Measurements from ENCODE around the gene TBXA2R. TPM values are rescaled to one million over a fixed set of nuclear protein-coding genes. Genes with fewer than 3 reads are reported as not detected.
"Not testable (repeated sequence)": the region's sequence is repeated elsewhere in the genome, so short reads cannot be mapped to it uniquely, and the experiment has no call there.

Gene TBXA2R
- total RNA-seq, 2 experiments from 2014 or later: 0.31 to 0.36 TPM

DNA sequence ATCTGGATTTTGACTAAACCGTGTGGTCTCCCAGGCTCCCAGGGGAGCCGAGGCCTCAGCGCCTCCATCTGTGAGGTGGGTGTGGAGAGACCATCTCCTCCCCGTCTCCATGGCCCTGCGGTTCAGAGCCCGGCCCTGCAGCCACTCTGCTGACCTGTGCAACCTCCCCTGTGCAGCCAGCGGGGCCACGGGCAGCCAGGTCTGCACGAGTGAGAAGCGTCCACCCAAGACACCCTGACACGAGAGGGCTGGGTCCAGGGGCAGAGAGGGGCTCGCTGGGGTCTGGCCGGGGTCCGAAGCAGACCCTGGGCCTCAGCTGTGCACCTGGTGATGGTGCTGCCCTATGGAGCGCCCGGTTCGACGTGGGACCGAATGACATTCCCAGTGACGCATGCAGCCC, 30.3 kb upstream of the TBXA2R start:
- Mint-ChIP-seq H3K27ac (no peak overlapping the region), H3K4me3 (no peak overlapping the region), H3K9me3 (no peaks in the 10 kb centered on the region), H3K27me3 (no peaks in the 10 kb centered on the region), H3K4me1 (ENCODE audit: low read depth) (no peaks in the 10 kb centered on the region), H3K36me3 (peaks cover 6% of the 10 kb centered on the region)
- intact Hi-C loops (cut with micrococcal nuclease): no loop called here
- DNase-seq: no peak
- CTCF ChIA-PET: no interaction called here
- POLR2A ChIA-PET: no interaction called here

DNA sequence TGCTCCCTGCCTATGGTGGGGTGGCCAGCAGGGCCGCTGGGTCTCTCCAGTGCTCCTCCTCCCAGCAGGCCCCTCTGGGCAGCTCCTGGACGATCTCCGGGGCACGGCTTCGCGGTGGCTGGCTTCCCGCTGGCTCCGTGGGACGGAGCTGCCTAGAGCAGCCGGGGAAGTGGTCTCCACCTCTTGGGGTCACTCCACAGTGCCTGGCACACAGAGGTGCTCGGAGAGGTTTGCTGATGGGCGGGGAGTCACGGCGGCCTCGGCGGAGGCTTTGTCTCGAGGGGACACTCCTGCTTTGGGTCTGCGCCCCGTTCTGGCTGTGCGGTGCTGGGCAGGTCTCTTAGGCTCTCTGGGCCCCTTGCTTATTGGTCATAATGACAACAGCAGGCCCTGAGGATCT, 29.8 kb upstream of the TBXA2R start:
- DNase-seq: no peak
- Mint-ChIP-seq H3K9me3 (no peaks in the 10 kb centered on the region), H3K4me3 (no peak overlapping the region), H3K27me3 (no peaks in the 10 kb centered on the region), H3K27ac (no peak overlapping the region), H3K4me1 (ENCODE audit: low read depth) (no peaks in the 10 kb centered on the region), H3K36me3 (peaks cover 6% of the 10 kb centered on the region)
- intact Hi-C loops (cut with micrococcal nuclease): no loop called here
- POLR2A ChIA-PET: no interaction called here
- CTCF ChIA-PET: no interaction called here

DNA sequence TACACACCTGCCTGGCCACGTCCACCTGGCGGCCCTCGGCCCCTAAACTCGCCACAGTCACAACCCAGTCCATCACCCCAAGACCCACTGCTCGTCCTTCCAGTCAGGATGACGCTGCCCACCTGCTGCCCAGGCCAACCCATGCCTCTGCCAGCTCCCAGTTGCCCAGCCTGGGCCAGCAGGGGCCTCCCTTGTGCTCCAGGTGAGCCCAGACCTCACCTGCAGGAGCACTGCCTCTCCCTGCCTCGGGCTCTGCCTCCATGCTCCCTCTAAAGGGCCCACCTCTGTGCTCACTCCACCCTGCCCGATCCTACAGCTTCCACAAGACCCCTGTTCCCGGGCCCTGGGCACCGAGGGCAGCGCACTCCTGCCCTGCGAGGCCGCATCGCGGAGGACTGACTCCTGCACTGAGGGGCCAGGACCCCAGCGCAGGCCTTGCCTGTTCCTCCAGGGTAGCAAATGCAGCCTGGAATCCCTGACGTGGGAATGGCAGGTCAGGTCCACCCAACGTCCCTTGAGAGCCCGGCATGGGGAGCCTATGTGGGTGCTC, 27.9 kb upstream of the TBXA2R start:
- intact Hi-C loops (cut with micrococcal nuclease): no loop called here
- Mint-ChIP-seq H3K27me3 (no peaks in the 10 kb centered on the region), H3K4me3 (no peak overlapping the region), H3K36me3 (peaks cover 3% of the 10 kb centered on the region), H3K4me1 (ENCODE audit: low read depth) (no peaks in the 10 kb centered on the region), H3K27ac (no peak overlapping the region), H3K9me3 (no peaks in the 10 kb centered on the region)
- DNase-seq: no peak
- CTCF ChIA-PET: no interaction called here
- POLR2A ChIA-PET: no interaction called here

DNA sequence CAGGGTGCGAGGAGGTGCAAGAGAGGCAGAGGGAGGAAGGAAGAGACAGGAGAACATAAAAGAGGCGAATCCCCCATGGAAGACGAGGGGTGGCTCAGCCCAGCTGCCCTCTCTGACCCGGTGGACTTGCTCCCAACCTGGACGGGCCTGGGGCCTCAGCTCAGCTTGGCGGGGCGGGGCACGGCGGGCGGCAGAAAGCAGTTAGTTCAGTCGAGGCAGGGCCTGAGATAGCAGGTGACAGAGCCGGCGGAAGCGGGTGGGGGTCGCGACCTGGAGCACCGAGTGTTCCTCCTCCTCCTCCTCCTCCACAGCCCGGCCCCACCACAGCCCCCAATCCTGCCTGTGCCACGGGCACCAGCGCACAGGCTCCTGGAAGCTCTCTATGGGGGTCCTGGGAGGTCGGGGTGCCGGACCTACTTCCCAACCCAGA, 26.9 kb upstream of the TBXA2R start:
- Mint-ChIP-seq H3K27ac (no peak overlapping the region), H3K4me3 (no peak overlapping the region), H3K27me3 (no peaks in the 10 kb centered on the region), H3K4me1 (ENCODE audit: low read depth) (no peaks in the 10 kb centered on the region), H3K9me3 (no peaks in the 10 kb centered on the region), H3K36me3 (peaks cover 2% of the 10 kb centered on the region)
- ChIA-PET POLR2A (no interaction called here), CTCF (no interaction called here)
- intact Hi-C loops (cut with micrococcal nuclease): no loop called here
- no peak for DNase-seq

DNA sequence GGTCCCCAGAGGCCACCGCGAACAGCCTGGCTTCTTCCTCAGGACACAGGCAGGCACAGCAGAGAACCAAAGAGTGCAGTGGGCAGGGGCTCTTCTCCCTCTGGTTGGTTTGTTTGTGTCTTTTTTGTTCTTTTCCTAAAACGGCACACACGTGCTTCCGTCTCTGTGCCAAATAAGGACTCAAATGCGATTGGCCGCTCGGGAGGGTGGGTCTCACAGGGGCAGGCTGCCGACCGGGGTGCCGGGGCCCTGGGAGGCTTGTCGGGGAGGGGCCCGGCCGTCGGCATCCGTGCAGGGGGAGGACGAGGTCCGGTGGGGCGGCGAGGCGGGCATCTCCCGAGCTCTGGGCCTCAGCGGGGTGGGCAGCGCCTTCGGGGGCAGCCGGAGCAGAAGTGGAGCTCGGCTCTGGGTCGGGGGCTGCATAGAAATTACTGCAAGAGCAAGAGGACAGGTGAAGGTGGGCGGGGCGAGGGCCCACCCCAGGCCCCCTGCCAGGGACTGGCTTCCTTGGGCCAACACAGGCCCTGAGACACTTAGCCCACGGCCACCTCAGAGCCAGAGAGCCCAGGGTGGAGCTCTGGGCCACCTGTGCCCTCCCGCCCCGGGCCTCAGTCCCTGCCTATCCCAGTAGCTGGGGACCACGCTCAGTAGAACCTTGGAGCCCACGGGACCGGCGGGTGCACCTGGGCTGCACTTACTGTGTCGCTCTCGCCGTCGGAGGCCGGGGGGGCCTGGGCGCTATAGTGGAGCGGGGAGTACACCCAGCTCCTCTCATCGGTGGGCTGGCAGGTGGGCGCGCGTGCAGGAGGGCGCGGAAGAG, 26.3 kb upstream of the TBXA2R start:
- POLR2A ChIA-PET: no interaction called here
- Mint-ChIP-seq H3K9me3 (no peaks in the 10 kb centered on the region), H3K27ac (no peak overlapping the region), H3K27me3 (no peaks in the 10 kb centered on the region), H3K4me3 (no peak overlapping the region), H3K4me1 (ENCODE audit: low read depth) (no peaks in the 10 kb centered on the region), H3K36me3 (no peaks in the 10 kb centered on the region)
- no peak for DNase-seq
- intact Hi-C loops (cut with micrococcal nuclease): no loop called here
- CTCF ChIA-PET: interaction anchor here (0.9 kb wide), 1 partner anchor 67 kb away, joined by 3 read pairs; the partner anchor contains the start of gene PIP5K1C

DNA sequence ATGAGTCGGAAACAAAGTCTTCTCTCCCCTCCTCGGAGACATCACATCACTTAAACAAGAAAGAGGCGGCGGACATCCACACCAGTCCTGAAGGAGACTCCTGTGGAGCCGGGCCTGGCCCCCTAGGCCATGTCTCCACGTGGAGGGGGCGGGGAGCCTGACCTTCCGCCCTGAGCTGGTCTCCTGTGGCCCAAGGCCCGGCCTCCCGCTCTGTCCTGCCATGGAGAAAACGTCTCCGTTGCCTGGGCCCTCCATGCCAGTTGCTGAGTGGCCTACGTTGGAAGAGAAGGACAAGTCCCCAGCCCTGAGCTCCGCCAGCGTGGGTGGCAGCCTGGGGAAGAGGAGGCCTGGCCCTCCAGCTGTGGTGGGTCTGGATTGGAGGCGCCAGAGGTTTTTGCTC, 25.4 kb upstream of the TBXA2R start:
- no peaks in the 10 kb centered on the region for H3K9me3 Mint-ChIP-seq
- ChIA-PET POLR2A (no interaction called here), CTCF (interaction anchor here (0.9 kb wide), 1 partner anchor 68 kb away, joined by 3 read pairs; the partner anchor contains the start of gene PIP5K1C)
- no peak overlapping the region for H3K27ac Mint-ChIP-seq
- intact Hi-C loops (cut with micrococcal nuclease): no loop called here
- no peak overlapping the region for H3K4me3 Mint-ChIP-seq
- no peak for DNase-seq
- no peaks in the 10 kb centered on the region for H3K36me3 Mint-ChIP-seq
- H3K4me1 Mint-ChIP-seq (ENCODE audit: low read depth): peaks cover 1% of the 10 kb centered on the region
- no peaks in the 10 kb centered on the region for H3K27me3 Mint-ChIP-seq

DNA sequence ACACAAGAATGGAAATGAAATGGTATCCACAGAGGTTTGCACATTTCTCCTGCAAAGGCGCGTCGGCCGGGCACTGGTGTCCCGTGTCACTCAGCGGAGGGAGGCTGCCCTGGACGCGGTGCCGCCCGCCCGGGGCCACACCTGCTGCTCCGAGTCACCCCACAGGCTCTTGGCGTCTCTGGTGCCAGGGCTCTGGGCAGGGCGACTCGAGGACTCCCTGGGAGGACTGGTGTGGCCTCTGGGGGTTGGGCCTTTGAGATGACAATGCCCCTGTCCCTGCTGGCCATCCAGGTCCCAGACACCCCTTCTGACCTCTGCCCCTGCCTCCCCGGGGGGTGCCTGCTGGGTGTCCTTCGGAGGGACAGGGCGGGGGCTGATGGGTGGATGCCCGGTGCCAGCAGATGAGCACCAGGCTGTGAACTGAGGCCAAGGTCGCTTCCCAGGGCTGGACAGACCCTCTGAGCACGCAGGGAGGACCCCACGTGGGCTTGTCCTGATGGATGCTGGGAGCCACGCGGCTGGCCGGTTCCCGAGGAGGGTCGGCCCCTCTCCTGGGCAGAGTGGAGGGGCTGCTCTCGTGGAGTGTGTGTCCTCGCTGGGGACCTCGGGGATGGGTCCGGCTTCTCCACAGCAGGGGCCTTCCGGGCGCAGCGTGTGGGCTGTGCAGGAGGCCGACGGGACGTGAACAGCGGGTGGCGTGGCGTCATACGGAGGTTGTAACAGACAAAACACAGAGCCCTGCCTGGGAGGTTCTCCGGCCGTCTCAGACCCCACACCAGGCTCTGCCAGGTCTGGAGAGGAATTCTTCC, 24.6 kb upstream of the TBXA2R start:
- Mint-ChIP-seq H3K36me3 (no peaks in the 10 kb centered on the region), H3K27ac (no peak overlapping the region), H3K4me1 (ENCODE audit: low read depth) (peaks cover 6% of the 10 kb centered on the region), H3K4me3 (no peak overlapping the region), H3K9me3 (no peaks in the 10 kb centered on the region), H3K27me3 (no peaks in the 10 kb centered on the region)
- no peak for DNase-seq
- POLR2A ChIA-PET: no interaction called here
- intact Hi-C loops (cut with micrococcal nuclease): no loop called here
- CTCF ChIA-PET: no interaction called here

DNA sequence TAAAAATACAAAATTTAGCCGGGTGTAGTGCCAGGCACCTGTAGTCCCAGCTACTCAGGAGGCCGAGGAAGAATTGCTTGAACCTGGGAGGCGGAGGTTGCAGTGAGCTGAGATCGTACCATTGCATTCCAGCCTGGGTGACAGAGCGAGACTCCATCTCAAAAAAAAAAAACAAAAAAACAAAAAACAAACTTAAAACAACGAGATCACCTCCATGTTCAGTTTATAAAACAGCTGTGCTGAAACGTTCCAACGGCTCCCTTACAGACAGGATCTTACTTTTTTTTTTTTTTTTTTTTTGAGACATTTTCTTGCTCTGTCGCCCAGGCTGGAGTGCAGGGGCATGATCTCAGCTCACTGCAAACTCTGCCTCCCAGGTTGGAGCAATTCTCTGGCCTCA, 22.1 kb upstream of the TBXA2R start:
- POLR2A ChIA-PET, H3K27ac Mint-ChIP-seq, DNase-seq, H3K36me3 Mint-ChIP-seq, H3K9me3 Mint-ChIP-seq, H3K27me3 Mint-ChIP-seq, H3K4me3 Mint-ChIP-seq: not testable (repeated sequence)
- peaks cover 24% of the 10 kb centered on the region for H3K4me1 Mint-ChIP-seq (ENCODE audit: low read depth)
- intact Hi-C loops (cut with micrococcal nuclease): loop anchor here (5.0 kb wide), 1 partner anchor 71 kb away; the partner anchor contains the start of gene MFSD12
- CTCF ChIA-PET: interaction anchor here (0.7 kb wide), 1 partner anchor 384 kb away, joined by 4 read pairs; no protein-coding TSS in a partner anchor

DNA sequence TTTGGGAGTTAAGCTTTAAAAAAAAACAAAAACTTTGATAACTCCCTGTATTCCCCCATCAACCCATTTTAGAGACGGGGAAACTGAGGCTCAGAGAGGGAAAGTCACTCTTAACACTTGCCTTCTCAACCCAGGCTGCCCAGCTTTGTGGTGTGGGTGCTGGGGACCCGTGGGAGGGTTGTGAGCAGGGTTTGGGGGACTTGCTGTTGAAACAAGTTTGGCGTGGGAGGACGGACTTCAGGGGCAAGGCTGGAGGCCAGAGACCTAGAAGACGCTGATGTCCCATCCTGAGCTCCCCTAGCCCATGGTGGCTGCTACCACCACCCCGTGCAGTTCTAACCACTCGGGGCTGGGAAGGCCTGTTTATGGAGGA, 20.7 kb upstream of the TBXA2R start:
- Mint-ChIP-seq H3K27me3 (no peaks in the 10 kb centered on the region), H3K27ac (no peak overlapping the region), H3K4me3 (peak overlapping the region; percentile 88), H3K9me3 (no peaks in the 10 kb centered on the region), H3K36me3 (no peaks in the 10 kb centered on the region), H3K4me1 (ENCODE audit: low read depth) (peaks cover 24% of the 10 kb centered on the region)
- DNase-seq: no peak
- intact Hi-C loops (cut with micrococcal nuclease): loop anchor here (2.0 to 5.0 kb wide), 2 partner anchors 70 to 121 kb away; partner anchors contain the start of genes FZR1 and MFSD12
- ChIA-PET CTCF (interaction anchor here (0.8 to 1.2 kb wide), 3 partner anchors 72 to 171 kb away, joined by 3 to 4 read pairs (median 4); partner anchors contain the start of gene PIP5K1C), POLR2A (interaction anchor here (1.4 kb wide), 1 partner anchor 95 kb away, joined by 4 read pairs; no protein-coding TSS in a partner anchor)

DNA sequence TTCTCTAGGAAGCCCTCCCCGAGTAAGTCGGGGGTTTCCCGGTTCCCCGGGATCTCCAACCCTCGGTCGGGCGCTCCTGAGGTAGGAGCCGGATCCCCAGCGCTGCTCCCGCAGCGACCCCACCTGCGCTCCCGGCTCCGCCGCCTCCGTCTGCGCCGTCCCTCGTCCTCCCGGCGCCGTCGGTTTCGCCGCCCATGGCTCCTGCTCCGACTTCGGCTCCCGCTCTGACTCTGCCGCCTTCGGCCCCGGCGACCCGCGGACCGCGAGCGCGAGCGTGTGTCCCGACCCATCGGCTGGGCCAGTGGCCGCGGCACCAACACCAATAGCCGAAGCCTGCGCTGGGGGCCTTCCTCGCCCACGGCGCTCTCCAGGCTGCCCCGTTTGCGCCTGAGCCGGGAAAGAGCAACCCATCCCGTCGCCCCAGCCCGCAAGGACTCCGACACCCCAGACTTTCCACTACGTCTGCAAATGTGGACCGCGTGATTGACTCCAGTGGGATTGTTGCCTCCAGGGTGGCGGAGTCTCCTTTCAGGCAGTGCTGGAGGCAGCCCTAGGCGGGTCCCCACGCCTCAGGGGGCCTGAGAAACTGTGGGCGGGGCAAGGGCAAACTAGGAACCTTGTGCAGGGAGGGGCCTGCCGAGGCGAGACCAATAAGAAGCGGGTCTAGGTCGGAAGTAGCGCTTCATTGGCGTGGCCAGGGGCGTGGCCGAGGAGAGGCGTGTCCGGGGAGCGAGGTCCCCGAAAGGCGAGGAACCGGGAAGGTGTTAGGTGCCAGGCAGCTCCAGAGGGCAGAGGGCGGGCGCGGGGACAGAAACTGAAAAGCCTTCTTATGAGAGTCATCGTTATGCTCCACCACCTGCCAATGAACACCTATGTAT, 20.0 kb upstream of the TBXA2R start, which contains the start of gene CACTIN:
CACTIN (minus strand) TSS at position 318 of the 878 bp plus-strand sequence; CDS start at position 290, 28 bp downstream.
- intact Hi-C loops (cut with micrococcal nuclease): loop anchor here (2.0 to 5.0 kb wide), 2 partner anchors 69 to 120 kb away; partner anchors contain the start of genes FZR1 and MFSD12
- H3K36me3 Mint-ChIP-seq: no peaks in the 10 kb centered on the region
- peak; percentile 99 for DNase-seq
- H3K4me3 Mint-ChIP-seq: peak within 1 kb of the TSS; percentile 88
- no peaks in the 10 kb centered on the region for H3K9me3 Mint-ChIP-seq
- CTCF ChIA-PET: interaction anchor here (0.8 to 1.2 kb wide), 3 partner anchors 73 to 171 kb away, joined by 3 to 4 read pairs (median 4); partner anchors contain the start of gene PIP5K1C
- peak within 1 kb of the TSS; percentile 98 for H3K27ac Mint-ChIP-seq
- POLR2A ChIA-PET: interaction anchor here (1.4 kb wide), 1 partner anchor 96 kb away, joined by 4 read pairs; no protein-coding TSS in a partner anchor
- H3K27me3 Mint-ChIP-seq: no peaks in the 10 kb centered on the region
- peaks cover 24% of the 10 kb centered on the region for H3K4me1 Mint-ChIP-seq (ENCODE audit: low read depth)

DNA sequence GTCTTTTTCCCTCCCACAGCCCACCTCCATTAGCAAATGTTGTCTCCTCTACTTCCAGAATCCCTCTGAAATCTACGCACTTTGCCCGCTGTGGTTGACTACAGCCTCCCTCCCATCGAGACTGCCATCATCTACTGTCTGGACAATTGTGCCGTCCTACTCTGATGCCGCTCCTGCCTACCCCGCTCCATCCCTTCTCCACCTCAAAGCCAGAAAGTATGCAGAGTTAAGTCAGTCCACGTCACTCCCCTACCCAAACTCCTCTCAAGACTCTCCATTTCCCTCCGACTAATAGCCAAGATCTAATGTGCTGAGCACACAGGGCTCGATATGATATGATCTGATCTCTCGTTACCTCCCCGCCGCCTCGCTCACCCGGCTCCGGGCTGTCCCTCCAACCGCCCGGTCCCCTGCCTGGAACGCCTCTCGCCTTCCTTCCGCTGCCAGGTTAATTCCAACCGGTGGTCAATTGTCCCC, 19.4 kb upstream of the TBXA2R start:
- Mint-ChIP-seq H3K36me3 (no peaks in the 10 kb centered on the region), H3K9me3 (no peaks in the 10 kb centered on the region), H3K4me3 (peak overlapping the region; percentile 88), H3K27me3 (no peaks in the 10 kb centered on the region), H3K4me1 (ENCODE audit: low read depth) (peaks cover 24% of the 10 kb centered on the region), H3K27ac (peak overlapping the region; percentile 98)
- ChIA-PET POLR2A (no interaction called here), CTCF (no interaction called here)
- intact Hi-C loops (cut with micrococcal nuclease): loop anchor here (2.0 to 5.0 kb wide), 2 partner anchors 69 to 119 kb away; partner anchors contain the start of genes FZR1 and MFSD12
- DNase-seq: no peak

Data from activated CD4-positive, alpha-beta memory T cell treated with anti-CD3 and anti-CD28 coated beads for 36 hours (primary cell).